Epithelial cell of proximal tubule (primary cell): ENCODE data around the gene RBM34. TPM values are rescaled to one million over a fixed set of nuclear protein-coding genes. Genes with fewer than 3 reads are reported as not detected.

Experiments
- DNase-seq: peaks from one replicate; pipeline ENCODE4 v3.0.0-alpha.2; 2011; ENCODE audit warnings: low read depth
- H3K4me3 ChIP-seq: 2 replicates; pipeline ENCODE4 v1.5.1; 2011; ENCODE audit warnings: low read depth, mild to moderate bottlenecking, low read length
- CTCF ChIP-seq: conservative IDR thresholded peaks from 2 replicates; pipeline ENCODE4 v1.5.1; 2012; ENCODE audit warnings: low read depth, mild to moderate bottlenecking, low read length
- total RNA-seq: library from RNA; depleted of rRNA; stranded (reverse); fragments of >200 nt; gene quantifications from 2 replicates; pipeline ENCODE4 v1.2.3, GENCODE V29; 2015

The RBM34 gene
- total RNA-seq, 1 donor from 2014 or later: 87.2 TPM

- no peak for TF ChIP-seq CTCF
Observed at GRCh38 chr1:235138821-235139220, 22.2 kb downstream of the RBM34 start.

GRCh38 chr1:235136111-235136510 lies 24.9 kb downstream of the RBM34 start:
- TF ChIP-seq CTCF: no peak
- no peak for DNase-seq
- H3K4me3 ChIP-seq: no peak overlapping the region

More at GRCh38 chr1:235138821-235139220, 22.2 kb downstream of the RBM34 start:
- DNase-seq: no peak
- H3K4me3 ChIP-seq: no peak overlapping the region

- DNase-seq: no peak
- no peak for TF ChIP-seq CTCF
- no peak overlapping the region for H3K4me3 ChIP-seq
Observed at GRCh38 chr1:235134171-235134570, 26.9 kb downstream of the RBM34 start.

- no peak overlapping the region for H3K4me3 ChIP-seq
- DNase-seq: no peak
- TF ChIP-seq CTCF: no peak
Observed at GRCh38 chr1:235133086-235133485, 28.0 kb downstream of the RBM34 start.

GRCh38 chr1:235131961-235132360 lies 29.1 kb downstream of the RBM34 start:
- no peak for DNase-seq
- H3K4me3 ChIP-seq: no peak overlapping the region
- no peak for TF ChIP-seq CTCF

- H3K4me3 ChIP-seq: no peak overlapping the region
- TF ChIP-seq CTCF: no peak
- no peak for DNase-seq
Observed at GRCh38 chr1:235130766-235131270, 30.2 kb downstream of the RBM34 start.

- no peak for TF ChIP-seq CTCF
- DNase-seq: no peak
- no peak overlapping the region for H3K4me3 ChIP-seq
Observed at GRCh38 chr1:235129774-235130570, 31.1 kb downstream of the RBM34 start.
